HG03280 (cell line): Measurements from ENCODE around the gene OR4F16.
"Not testable (repeated sequence)": the region's sequence is repeated elsewhere in the genome, so short reads cannot be mapped to it uniquely, and the experiment has no call there.

Source experiments
- ATAC-seq: cut with Tn5 transposase; IDR thresholded peaks from one replicate; pipeline ENCODE4 v1.9.1; 2021; ENCODE audit warnings: mild to moderate bottlenecking, moderate library complexity; ENCODE audit not compliant: unreplicated experiment

OR4F16 gene

GRCh38 chr1:686554-686953, at the start of gene OR4F16:
TSS of gene OR4F16 (minus strand) at chr1:686654. CDS start at chr1:686654, 0 bp downstream.
- not testable (repeated sequence) for ATAC-seq

DNA sequence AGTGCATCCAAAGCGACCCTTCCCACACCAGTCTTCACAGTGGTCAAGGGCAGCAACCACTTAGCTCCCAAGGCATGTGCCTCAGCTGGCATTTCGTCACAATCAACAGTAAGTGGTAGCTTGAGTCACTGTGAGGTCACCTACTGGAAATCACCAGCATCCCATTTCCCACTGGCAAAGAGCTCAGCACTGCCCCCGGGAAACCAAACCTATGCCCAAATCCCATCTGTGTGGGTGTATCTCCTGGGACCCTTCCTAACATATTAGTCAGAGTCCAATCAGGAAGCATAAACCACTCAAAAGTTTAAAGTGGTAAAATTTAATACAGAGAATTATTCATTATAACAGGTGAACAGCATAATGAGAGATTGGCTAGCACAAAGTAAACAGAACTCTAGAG, 47.2 kb upstream of the OR4F16 start:
- not testable (repeated sequence) for ATAC-seq

- ATAC-seq = not testable (repeated sequence)
These were observed 40.6 kb upstream of the OR4F16 start for GRCh38 chr1:727040-727439.
